ENCODE results near the gene EZH1. TPM values are rescaled to one million over a fixed set of nuclear protein-coding genes. Genes with fewer than 3 reads are reported as not detected.

The EZH1 gene
- total RNA-seq, 6 donors from 2014 or later: 30.7 to 122 (median 55.0) TPM

GRCh38 chr17:42706732-42707131 is 38.1 kb downstream of the EZH1 start:
- 68 to 77% methylated on average over 5 of the region's 5 CpGs for WGBS, 2 donors
- Histone ChIP-seq H3K4me1 (no peaks in the 10 kb centered on the region), H3K27me3 (no peaks in the 10 kb centered on the region), H3K27ac (no peak overlapping the region), H3K36me3 (peaks cover 81 to 100% (median 97%) of the 10 kb centered on the region in 4 donors), H3K9me3 (no peaks in the 10 kb centered on the region), H3K4me3 (no peak overlapping the region)
- ATAC-seq (ENCODE audit: low FRiP score in 2 of 2) (no peak), DNase-seq (no peak)
- TF ChIP-seq CTCF (IDR thresholded peaks at IDR 0.05): no peak
- no peak for TF ChIP-seq EP300 (IDR thresholded peaks at IDR 0.05)
- TF ChIP-seq POLR2AphosphoS5 (IDR thresholded peaks at IDR 0.05): no peak
- no peak for TF ChIP-seq POLR2A (IDR thresholded peaks at IDR 0.05)

GRCh38 chr17:42704837-42705494 is 39.9 kb downstream of the EZH1 start:
- no peak for DNase-seq
- no peak for TF ChIP-seq EP300 (IDR thresholded peaks at IDR 0.05)
- no peak for ATAC-seq (ENCODE audit: low FRiP score in 2 of 2)
- WGBS, 2 donors: 83 to 86% methylated on average over 8 of the region's 8 CpGs
- H3K27me3 ChIP-seq: no peaks in the 10 kb centered on the region
- no peaks in the 10 kb centered on the region for H3K4me1 ChIP-seq
- H3K4me3 ChIP-seq: no peak overlapping the region
- peaks cover 70 to 100% (median 88%) of the 10 kb centered on the region in 4 donors for H3K36me3 ChIP-seq
- H3K9me3 ChIP-seq: no peaks in the 10 kb centered on the region
- no peak overlapping the region for H3K27ac ChIP-seq

GRCh38 chr17:42704490-42704836 is 40.4 kb downstream of the EZH1 start:
- Histone ChIP-seq H3K4me3 (no peak overlapping the region), H3K4me1 (no peaks in the 10 kb centered on the region), H3K27ac (no peak overlapping the region), H3K36me3 (peaks cover 68 to 99% (median 83%) of the 10 kb centered on the region in 4 donors), H3K27me3 (no peaks in the 10 kb centered on the region), H3K9me3 (no peaks in the 10 kb centered on the region)
- 95% methylated on average over 5 of the region's 5 CpGs for WGBS, 2 donors
- no peak for TF ChIP-seq POLR2A (IDR thresholded peaks at IDR 0.05)
- no peak for TF ChIP-seq EP300 (IDR thresholded peaks at IDR 0.05)
- TF ChIP-seq POLR2AphosphoS5 (IDR thresholded peaks at IDR 0.05): no peak
- no peak for TF ChIP-seq CTCF (IDR thresholded peaks at IDR 0.05)
- DNase-seq: no peak
- no peak for ATAC-seq (ENCODE audit: low FRiP score in 2 of 2)

- no peaks in the 10 kb centered on the region for H3K4me1 ChIP-seq
- 88 to 91% methylated on average over 11 of the region's 11 CpGs for WGBS, 2 donors
- H3K9me3 ChIP-seq: no peaks in the 10 kb centered on the region
- no peaks in the 10 kb centered on the region for H3K27me3 ChIP-seq
- H3K36me3 ChIP-seq: peaks cover 48 to 91% (median 67%) of the 10 kb centered on the region in 4 donors
- TF ChIP-seq POLR2AphosphoS5 (IDR thresholded peaks at IDR 0.05) (no peak), CTCF (IDR thresholded peaks at IDR 0.05) (no peak), EP300 (IDR thresholded peaks at IDR 0.05) (no peak), POLR2A (IDR thresholded peaks at IDR 0.05) (no peak)
- H3K4me3 ChIP-seq: no peak overlapping the region
- no peak for DNase-seq
- no peak overlapping the region for H3K27ac ChIP-seq
- ATAC-seq (ENCODE audit: low FRiP score in 2 of 2): no peak
Measured at GRCh38 chr17:42702446-42702845, 42.4 kb downstream of the EZH1 start.

- Histone ChIP-seq H3K36me3 (peaks cover 43 to 91% (median 54%) of the 10 kb centered on the region in 4 donors), H3K4me3 (no peak overlapping the region), H3K9me3 (no peaks in the 10 kb centered on the region), H3K27me3 (no peaks in the 10 kb centered on the region), H3K27ac (no peak overlapping the region), H3K4me1 (no peaks in the 10 kb centered on the region)
- TF ChIP-seq CTCF (IDR thresholded peaks at IDR 0.05): no peak
- TF ChIP-seq POLR2A (IDR thresholded peaks at IDR 0.05): no peak
- TF ChIP-seq POLR2AphosphoS5 (IDR thresholded peaks at IDR 0.05): no peak
- ATAC-seq (ENCODE audit: low FRiP score in 2 of 2): no peak
- 92 to 93% methylated on average over 10 of the region's 10 CpGs for WGBS, 2 donors
- DNase-seq: no peak
Measured at GRCh38 chr17:42700586-42701289, 44.1 kb downstream of the EZH1 start.

Measured in upper lobe of left lung (tissue), 6 donors.